ENCODE measurements around the gene OR4D9. TPM values are rescaled to one million over a fixed set of nuclear protein-coding genes. Genes with fewer than 3 reads are reported as not detected.

Gene OR4D9
- total RNA-seq, 1 experiment from 2014 or later = not detected

GRCh38 chr11:59545179-59546020, 34.1 kb downstream of the OR4D9 start:
- H3K27ac Mint-ChIP-seq = peak overlapping the region in 1 of 3 experiments; percentile 37; a peak in 3 of 7 replicates

More at GRCh38 chr11:59545179-59546020, 34.1 kb downstream of the OR4D9 start:
- Mint-ChIP-seq H3K9me3 (peaks cover 0 to under 1% of the 10 kb centered on the region in 2 experiments; a peak in 1 of 5 replicates), H3K36me3 (ENCODE audit: insufficient read depth in 1 of 3, low read depth in 3 of 3) (no peaks in the 10 kb centered on the region; a peak in 1 of 7 replicates), H3K4me1 (peaks cover 20 to 27% of the 10 kb centered on the region in 2 experiments), H3K4me3 (no peak overlapping the region), H3K27me3 (ENCODE audit: low read depth) (no peaks in the 10 kb centered on the region; the same call in 1 of the 2 replicates)
- no peaks in the 10 kb centered on the region for H4K20me1 ChIP-seq (ENCODE audit: control insufficient read depth, insufficient read depth, insufficient read length)
- H3K9me3 ChIP-seq (ENCODE audit: control insufficient read depth, low read depth, low read length) = no peaks in the 10 kb centered on the region
- H3K23ac ChIP-seq (ENCODE audit: insufficient read length, low read depth, low read length) = no peak overlapping the region
- no peak overlapping the region for H3T11ph ChIP-seq (ENCODE audit: low read length)
- no peak overlapping the region for H3K27ac ChIP-seq (ENCODE audit: insufficient read length, low read depth, low read length)
- H2BK15ac ChIP-seq (ENCODE audit: low read depth, low read length) = no peak overlapping the region
- no CpG with 5 or more reads among the region's 24 CpGs for WGBS (ENCODE audit: extremely low coverage, insufficient read length, low lambda C conversion rate)
- no peak overlapping the region for H3K4ac ChIP-seq (ENCODE audit: low read depth, low read length)
- peaks cover 3% of the 10 kb centered on the region for H3K23me2 ChIP-seq (ENCODE audit: insufficient read length, low read depth, low read length, poor library complexity, severe bottlenecking)
- peak; percentile 47 for DNase-seq
- H3K4me2 ChIP-seq (ENCODE audit: insufficient read depth, insufficient read length, low read length) = no peak overlapping the region
- H3K79me2 ChIP-seq (ENCODE audit: insufficient read depth, low read length) = no peaks in the 10 kb centered on the region
- no peak for TF ChIP-seq CTCF (conservative IDR thresholded peaks at IDR 0.05)
- no peak overlapping the region for H3K56ac ChIP-seq (ENCODE audit: insufficient read length, low read depth, low read length)
- peaks cover 3% of the 10 kb centered on the region; the same call in 1 of the 2 replicates for H3K4me1 ChIP-seq (ENCODE audit: insufficient read depth, low read length)
- no peak overlapping the region for H2BK12ac ChIP-seq (ENCODE audit: insufficient read length, low read depth, low read length)
- peak overlapping the region; percentile 29 for H2BK120ac ChIP-seq (ENCODE audit: low read depth, low read length, poor library complexity, severe bottlenecking)
- H2AK5ac ChIP-seq (ENCODE audit: insufficient read length, low read length) = no peak overlapping the region
- H2AFZ ChIP-seq (ENCODE audit: low read length) = no peak overlapping the region
- no peak overlapping the region for H3K14ac ChIP-seq (ENCODE audit: insufficient read depth, low read length)
- H3K27me3 ChIP-seq (ENCODE audit: insufficient read depth, low read length) = no peaks in the 10 kb centered on the region
- no peak overlapping the region for H3K9ac ChIP-seq (ENCODE audit: extremely low read depth, insufficient read length, low read length)
- H2BK5ac ChIP-seq (ENCODE audit: insufficient read length, low read length) = no peak overlapping the region
- no peaks in the 10 kb centered on the region for H3K79me1 ChIP-seq (ENCODE audit: insufficient read depth, low read depth, low read length, poor library complexity, severe bottlenecking)
- H4K8ac ChIP-seq (replicated peaks; ENCODE audit: insufficient read length, low read depth, low read length) = no peak overlapping the region
- no peak overlapping the region for H3K18ac ChIP-seq (ENCODE audit: insufficient read length, low read depth, low read length)
- no peak overlapping the region for H4K5ac ChIP-seq (ENCODE audit: insufficient read length, low read depth, low read length)
- H2BK20ac ChIP-seq (ENCODE audit: low read depth, low read length, poor library complexity, severe bottlenecking) = no peak overlapping the region
- H4K91ac ChIP-seq (ENCODE audit: insufficient read length, low read depth, low read length) = no peak overlapping the region

Measured in H9 (cell line).